Activated T-cell treated with anti-CD3 and anti-CD28 coated beads, Interleukin-2, amount 50 U/mL, for 1 hour (primary cell): ENCODE measurements around the gene RXFP3.

Experiments
- DNase-seq: peaks from one replicate; pipeline ENCODE4 v3.0.0-alpha.2; 2020

Gene RXFP3

GRCh38 chr5:33981408-33982162 is 45.4 kb downstream of the RXFP3 start:
- no peak for DNase-seq

- no peak for DNase-seq
Observed at GRCh38 chr5:33984178-33984577, 48.0 kb downstream of the RXFP3 start.

- DNase-seq, result no peak
Observed at GRCh38 chr5:33984671-33985124, 48.5 kb downstream of the RXFP3 start, which contains the start of gene SLC45A2. Gene SLC45A2, minus strand, starts transcription at chr5:33984693. Its CDS starts 110 bp downstream, at chr5:33984583.

- DNase-seq, result no peak
Observed at GRCh38 chr5:33985447-33985846, 49.3 kb downstream of the RXFP3 start.
